ENCODE measurements around the gene CACNB2. TPM values are rescaled to one million over a fixed set of nuclear protein-coding genes. Genes with fewer than 3 reads are reported as not detected.
"Not testable (repeated sequence)": the region's sequence is repeated elsewhere in the genome, so short reads cannot be mapped to it uniquely, and the experiment has no call there.

The CACNB2 gene
- total RNA-seq, 1 donor from 2014 or later: not detected

GRCh38 chr10:18418541-18419215, 278.5 kb downstream of the CACNB2 start:
- intact Hi-C loops (cut with micrococcal nuclease): no loop called here
- H3K27me3 Mint-ChIP-seq: no peaks in the 10 kb centered on the region
- no peak overlapping the region for H3K27ac Mint-ChIP-seq
- DNase-seq: no peak
- H3K4me1 Mint-ChIP-seq: no peaks in the 10 kb centered on the region
- no peaks in the 10 kb centered on the region for H3K9me3 Mint-ChIP-seq
- H3K36me3 Mint-ChIP-seq (ENCODE audit: low read depth): no peaks in the 10 kb centered on the region
- no peak overlapping the region for H3K4me3 Mint-ChIP-seq

- Mint-ChIP-seq H3K27me3 (no peaks in the 10 kb centered on the region), H3K27ac (no peak overlapping the region), H3K4me3 (no peak overlapping the region), H3K9me3 (no peaks in the 10 kb centered on the region), H3K4me1 (no peaks in the 10 kb centered on the region), H3K36me3 (ENCODE audit: low read depth) (no peaks in the 10 kb centered on the region)
- intact Hi-C loops (cut with micrococcal nuclease): no loop called here
- no peak for DNase-seq
Measured at GRCh38 chr10:18419945-18420344, 279.7 kb downstream of the CACNB2 start.

- Mint-ChIP-seq H3K4me3 (no peak overlapping the region), H3K27ac (no peak overlapping the region), H3K36me3 (ENCODE audit: low read depth) (no peaks in the 10 kb centered on the region), H3K4me1 (no peaks in the 10 kb centered on the region), H3K9me3 (no peaks in the 10 kb centered on the region), H3K27me3 (no peaks in the 10 kb centered on the region)
- DNase-seq: no peak
- intact Hi-C loops (cut with micrococcal nuclease): no loop called here
Measured at GRCh38 chr10:18421726-18422293, 281.6 kb downstream of the CACNB2 start.

- H3K4me3 Mint-ChIP-seq: no peak overlapping the region
- no peak overlapping the region for H3K27ac Mint-ChIP-seq
- no peak for DNase-seq
- H3K27me3 Mint-ChIP-seq: no peaks in the 10 kb centered on the region
- H3K36me3 Mint-ChIP-seq (ENCODE audit: low read depth): no peaks in the 10 kb centered on the region
- no peaks in the 10 kb centered on the region for H3K4me1 Mint-ChIP-seq
- intact Hi-C loops (cut with micrococcal nuclease): no loop called here
- H3K9me3 Mint-ChIP-seq: no peaks in the 10 kb centered on the region
Measured at GRCh38 chr10:18423058-18423637, 282.9 kb downstream of the CACNB2 start.

- Mint-ChIP-seq H3K27me3 (no peaks in the 10 kb centered on the region), H3K36me3 (ENCODE audit: low read depth) (no peaks in the 10 kb centered on the region), H3K4me3 (no peak overlapping the region), H3K27ac (no peak overlapping the region), H3K9me3 (no peaks in the 10 kb centered on the region), H3K4me1 (no peaks in the 10 kb centered on the region)
- intact Hi-C loops (cut with micrococcal nuclease): no loop called here
- no peak for DNase-seq
Measured at GRCh38 chr10:18424200-18424599, 284.0 kb downstream of the CACNB2 start.

- no peaks in the 10 kb centered on the region for H3K27me3 Mint-ChIP-seq
- no peaks in the 10 kb centered on the region for H3K4me1 Mint-ChIP-seq
- H3K9me3 Mint-ChIP-seq: no peaks in the 10 kb centered on the region
- H3K4me3 Mint-ChIP-seq: no peak overlapping the region
- intact Hi-C loops (cut with micrococcal nuclease): no loop called here
- no peaks in the 10 kb centered on the region for H3K36me3 Mint-ChIP-seq (ENCODE audit: low read depth)
- no peak for DNase-seq
- no peak overlapping the region for H3K27ac Mint-ChIP-seq
Measured at GRCh38 chr10:18429335-18429734, 289.1 kb downstream of the CACNB2 start.

GRCh38 chr10:18436902-18437301, 296.7 kb downstream of the CACNB2 start:
- Mint-ChIP-seq H3K27me3 (no peaks in the 10 kb centered on the region), H3K4me3 (no peak overlapping the region), H3K9me3 (no peaks in the 10 kb centered on the region), H3K4me1 (no peaks in the 10 kb centered on the region), H3K27ac (no peak overlapping the region), H3K36me3 (ENCODE audit: low read depth) (no peaks in the 10 kb centered on the region)
- intact Hi-C loops (cut with micrococcal nuclease): no loop called here
- no peak for DNase-seq

GRCh38 chr10:18437486-18437885, 297.3 kb downstream of the CACNB2 start:
- DNase-seq: no peak
- H3K27ac Mint-ChIP-seq: no peak overlapping the region
- no peaks in the 10 kb centered on the region for H3K9me3 Mint-ChIP-seq
- intact Hi-C loops (cut with micrococcal nuclease): no loop called here
- H3K4me1 Mint-ChIP-seq: no peaks in the 10 kb centered on the region
- H3K27me3 Mint-ChIP-seq: no peaks in the 10 kb centered on the region
- H3K4me3 Mint-ChIP-seq: no peak overlapping the region
- H3K36me3 Mint-ChIP-seq (ENCODE audit: low read depth): no peaks in the 10 kb centered on the region

GRCh38 chr10:18438361-18439126, 298.3 kb downstream of the CACNB2 start:
- no peaks in the 10 kb centered on the region for H3K27me3 Mint-ChIP-seq
- H3K36me3 Mint-ChIP-seq (ENCODE audit: low read depth): no peaks in the 10 kb centered on the region
- intact Hi-C loops (cut with micrococcal nuclease): no loop called here
- H3K27ac Mint-ChIP-seq: no peak overlapping the region
- DNase-seq: no peak
- no peaks in the 10 kb centered on the region for H3K9me3 Mint-ChIP-seq
- no peak overlapping the region for H3K4me3 Mint-ChIP-seq
- H3K4me1 Mint-ChIP-seq: no peaks in the 10 kb centered on the region

GRCh38 chr10:18439601-18440000, 299.4 kb downstream of the CACNB2 start:
- no peak for DNase-seq
- no peak overlapping the region for H3K27ac Mint-ChIP-seq
- no peaks in the 10 kb centered on the region for H3K9me3 Mint-ChIP-seq
- intact Hi-C loops (cut with micrococcal nuclease): no loop called here
- no peak overlapping the region for H3K4me3 Mint-ChIP-seq
- H3K4me1 Mint-ChIP-seq: no peaks in the 10 kb centered on the region
- no peaks in the 10 kb centered on the region for H3K36me3 Mint-ChIP-seq (ENCODE audit: low read depth)
- no peaks in the 10 kb centered on the region for H3K27me3 Mint-ChIP-seq

GRCh38 chr10:18445635-18446034, 305.4 kb downstream of the CACNB2 start:
- H3K9me3 Mint-ChIP-seq: not testable (repeated sequence)

GRCh38 chr10:18446205-18446604, 306.0 kb downstream of the CACNB2 start:
- DNase-seq: no peak
- Mint-ChIP-seq H3K27ac (no peak overlapping the region), H3K4me3 (no peak overlapping the region), H3K36me3 (ENCODE audit: low read depth) (no peaks in the 10 kb centered on the region), H3K27me3 (no peaks in the 10 kb centered on the region), H3K9me3 (no peaks in the 10 kb centered on the region), H3K4me1 (no peaks in the 10 kb centered on the region)
- intact Hi-C loops (cut with micrococcal nuclease): no loop called here

More at GRCh38 chr10:18445635-18446034, 305.4 kb downstream of the CACNB2 start:
- DNase-seq; intact Hi-C loops (cut with micrococcal nuclease); H3K27me3 Mint-ChIP-seq; H3K27ac Mint-ChIP-seq; H3K4me3 Mint-ChIP-seq; H3K4me1 Mint-ChIP-seq; H3K36me3 Mint-ChIP-seq (ENCODE audit: low read depth): not testable (repeated sequence)

GRCh38 chr10:18449611-18450026, 309.4 kb downstream of the CACNB2 start:
- no peak for DNase-seq
- Mint-ChIP-seq H3K4me3 (no peak overlapping the region), H3K27me3 (no peaks in the 10 kb centered on the region), H3K36me3 (ENCODE audit: low read depth) (no peaks in the 10 kb centered on the region), H3K27ac (no peak overlapping the region), H3K9me3 (no peaks in the 10 kb centered on the region), H3K4me1 (no peaks in the 10 kb centered on the region)
- intact Hi-C loops (cut with micrococcal nuclease): no loop called here

- no peak for DNase-seq
- Mint-ChIP-seq H3K4me1 (peaks cover 3% of the 10 kb centered on the region), H3K36me3 (ENCODE audit: low read depth) (no peaks in the 10 kb centered on the region), H3K4me3 (no peak overlapping the region), H3K27me3 (no peaks in the 10 kb centered on the region), H3K9me3 (no peaks in the 10 kb centered on the region), H3K27ac (no peak overlapping the region)
- intact Hi-C loops (cut with micrococcal nuclease): no loop called here
Measured at GRCh38 chr10:18450298-18450697, 310.1 kb downstream of the CACNB2 start.

Data from activated CD4-positive, alpha-beta T cell treated with anti-CD3 and anti-CD28 coated beads, Interleukin-2, amount 10 ng/mL, durations not matched to agents 24 days and 14 days (primary cell).